KMS-11 (cell line): ENCODE measurements around the gene FOXP1.

Experiments
- H2AFZ ChIP-seq: fragments of 200-600 bp; sonication (generic); 2 replicates; pipeline ENCODE4 v1.6.1; 2016; ENCODE audit warnings: antibody characterized with exemption, mixed run types, low read depth
- H3K27ac ChIP-seq: fragments of 200-600 bp; sonication (generic); 2 replicates; pipeline ENCODE4 v1.6.1; 2016; ENCODE audit warnings: mild to moderate bottlenecking, mixed run types
- H3K27me3 ChIP-seq: fragments of 200-600 bp; sonication (generic); 2 replicates; pipeline ENCODE4 v1.6.1; 2017; ENCODE audit warnings: mild to moderate bottlenecking, low read depth, mixed run types, moderate library complexity; ENCODE audit not compliant: insufficient read depth
- H3K36me3 ChIP-seq: fragments of 200-600 bp; sonication (generic); 2 replicates; pipeline ENCODE4 v1.6.1; 2017; ENCODE audit warnings: mild to moderate bottlenecking, mixed run types; ENCODE audit not compliant: insufficient read depth
- H3K4me1 ChIP-seq: fragments of 200-600 bp; sonication (generic); 2 replicates; pipeline ENCODE4 v1.6.1; 2016; ENCODE audit warnings: mild to moderate bottlenecking, low read depth, mixed run types; ENCODE audit not compliant: poor library complexity, severe bottlenecking
- H3K4me2 ChIP-seq: fragments of 200-600 bp; sonication (generic); 2 replicates; pipeline ENCODE4 v1.7.0; 2016; ENCODE audit warnings: mild to moderate bottlenecking, mixed run types
- H3K4me3 ChIP-seq: fragments of 200-600 bp; sonication (generic); IDR thresholded peaks from 2 replicates; pipeline ENCODE4 v1.6.1; 2017; ENCODE audit warnings: low read depth, low read length, mixed read lengths; ENCODE audit not compliant: insufficient read depth
- H3K79me2 ChIP-seq: fragments of 200-600 bp; sonication (generic); 2 replicates; pipeline ENCODE4 v1.6.1; 2016; ENCODE audit warnings: low read depth, mixed run types; ENCODE audit not compliant: insufficient read depth
- H3K9ac ChIP-seq: fragments of 200-600 bp; sonication (generic); 2 replicates; pipeline ENCODE4 v1.6.1; 2016; ENCODE audit warnings: mild to moderate bottlenecking, mixed run types
- H4K20me1 ChIP-seq: fragments of 200-600 bp; sonication (generic); 2 replicates; pipeline ENCODE4 v1.6.1; 2016; ENCODE audit warnings: mild to moderate bottlenecking, mixed run types; ENCODE audit not compliant: insufficient read depth
- TF ChIP-seq, protein P1 (sequence below): fragments of 200-600 bp; sonication (generic); conservative IDR thresholded peaks from 2 replicates; pipeline ENCODE4 v1.6.1; 2017; ENCODE audit warnings: low read depth, mild to moderate bottlenecking, antibody characterized with exemption, low read length, moderate library complexity, mixed read lengths

FOXP1 gene

DNA sequence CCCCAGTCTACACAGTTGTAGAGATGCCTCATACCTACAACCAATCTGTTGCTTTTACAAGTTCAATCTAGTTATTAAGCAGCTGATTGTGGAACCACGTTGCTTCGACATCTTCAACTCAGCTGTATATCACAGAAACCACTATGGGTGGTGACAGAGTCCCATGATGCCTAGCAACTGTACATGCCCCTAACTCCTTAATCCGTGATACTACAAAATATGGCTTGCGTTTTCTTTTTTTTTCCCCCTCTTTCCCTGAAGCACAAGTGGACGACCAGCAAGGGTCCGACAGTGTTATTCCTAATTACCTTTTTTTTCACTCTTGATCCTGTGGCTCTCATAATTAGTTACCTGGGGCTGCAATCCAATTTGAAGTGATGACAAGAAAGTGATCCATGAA lies 478.6 kb downstream of the FOXP1 start:
- peaks cover 8% of the 10 kb centered on the region for H3K4me1 ChIP-seq

DNA sequence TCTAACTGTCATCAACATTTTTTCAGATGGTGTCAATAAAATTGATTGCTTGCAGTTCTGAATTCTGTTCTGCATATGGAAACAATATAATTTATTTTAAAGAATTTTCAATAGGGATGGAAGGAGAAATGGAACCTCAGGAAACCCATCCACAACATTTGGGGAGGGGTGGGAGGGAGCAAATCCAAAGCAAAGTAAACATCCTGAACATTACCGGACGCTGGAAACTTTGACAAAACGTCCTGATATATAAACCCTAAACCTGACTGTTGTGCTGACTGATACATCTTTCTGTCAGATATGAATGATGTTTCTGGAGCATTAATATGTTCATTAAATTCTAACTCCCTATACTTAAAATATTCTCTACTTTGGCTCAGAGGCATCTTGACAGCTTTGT lies 479.0 kb downstream of the FOXP1 start:
- H2AFZ ChIP-seq: no peak overlapping the region
- no peak overlapping the region for H3K4me2 ChIP-seq
- TF ChIP-seq, protein P1, sequence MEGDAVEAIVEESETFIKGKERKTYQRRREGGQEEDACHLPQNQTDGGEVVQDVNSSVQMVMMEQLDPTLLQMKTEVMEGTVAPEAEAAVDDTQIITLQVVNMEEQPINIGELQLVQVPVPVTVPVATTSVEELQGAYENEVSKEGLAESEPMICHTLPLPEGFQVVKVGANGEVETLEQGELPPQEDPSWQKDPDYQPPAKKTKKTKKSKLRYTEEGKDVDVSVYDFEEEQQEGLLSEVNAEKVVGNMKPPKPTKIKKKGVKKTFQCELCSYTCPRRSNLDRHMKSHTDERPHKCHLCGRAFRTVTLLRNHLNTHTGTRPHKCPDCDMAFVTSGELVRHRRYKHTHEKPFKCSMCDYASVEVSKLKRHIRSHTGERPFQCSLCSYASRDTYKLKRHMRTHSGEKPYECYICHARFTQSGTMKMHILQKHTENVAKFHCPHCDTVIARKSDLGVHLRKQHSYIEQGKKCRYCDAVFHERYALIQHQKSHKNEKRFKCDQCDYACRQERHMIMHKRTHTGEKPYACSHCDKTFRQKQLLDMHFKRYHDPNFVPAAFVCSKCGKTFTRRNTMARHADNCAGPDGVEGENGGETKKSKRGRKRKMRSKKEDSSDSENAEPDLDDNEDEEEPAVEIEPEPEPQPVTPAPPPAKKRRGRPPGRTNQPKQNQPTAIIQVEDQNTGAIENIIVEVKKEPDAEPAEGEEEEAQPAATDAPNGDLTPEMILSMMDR: no peak
- H3K36me3 ChIP-seq: no peaks in the 10 kb centered on the region
- no peak overlapping the region for H3K27ac ChIP-seq
- H3K79me2 ChIP-seq: no peaks in the 10 kb centered on the region
- no peak overlapping the region for H3K4me3 ChIP-seq
- H3K9ac ChIP-seq: no peak overlapping the region
- H3K27me3 ChIP-seq: no peaks in the 10 kb centered on the region
- H4K20me1 ChIP-seq: no peaks in the 10 kb centered on the region
- H3K4me1 ChIP-seq: peaks cover 4% of the 10 kb centered on the region

More for the DNA sequence above, 478.6 kb downstream of the FOXP1 start:
- Histone ChIP-seq H3K79me2 (no peaks in the 10 kb centered on the region), H3K36me3 (no peaks in the 10 kb centered on the region), H3K4me2 (no peak overlapping the region), H4K20me1 (no peaks in the 10 kb centered on the region), H2AFZ (no peak overlapping the region), H3K27ac (no peak overlapping the region), H3K4me3 (no peak overlapping the region), H3K27me3 (no peaks in the 10 kb centered on the region), H3K9ac (no peak overlapping the region)
- TF ChIP-seq, protein P1: no peak

DNA sequence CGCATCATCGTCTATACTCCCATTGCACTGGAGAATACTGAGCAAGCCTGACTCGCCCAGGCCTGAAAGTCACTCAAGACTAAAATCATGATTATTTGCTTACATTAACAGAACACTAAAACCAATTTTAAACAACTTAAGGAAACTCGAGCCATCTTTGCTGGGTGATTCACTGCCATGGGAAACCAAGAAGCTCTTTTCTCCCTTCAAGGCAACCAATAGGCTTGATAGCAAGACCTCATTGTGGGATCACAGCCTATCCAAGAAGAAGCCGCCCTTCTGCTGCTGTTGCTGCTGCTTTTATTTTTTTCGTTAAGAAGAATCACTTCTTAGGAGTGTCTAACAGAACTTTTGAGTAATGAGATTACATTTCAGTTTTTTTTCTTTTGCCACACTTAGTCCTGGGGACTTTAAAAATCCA lies 479.4 kb downstream of the FOXP1 start:
- H4K20me1 ChIP-seq: no peaks in the 10 kb centered on the region
- no peaks in the 10 kb centered on the region for H3K36me3 ChIP-seq
- TF ChIP-seq, protein P1: no peak
- peaks cover 2% of the 10 kb centered on the region for H3K4me1 ChIP-seq
- H3K4me3 ChIP-seq: no peak overlapping the region
- H3K9ac ChIP-seq: no peak overlapping the region
- H3K4me2 ChIP-seq: no peak overlapping the region
- H2AFZ ChIP-seq: no peak overlapping the region
- H3K79me2 ChIP-seq: no peaks in the 10 kb centered on the region
- no peaks in the 10 kb centered on the region for H3K27me3 ChIP-seq
- H3K27ac ChIP-seq: no peak overlapping the region

DNA sequence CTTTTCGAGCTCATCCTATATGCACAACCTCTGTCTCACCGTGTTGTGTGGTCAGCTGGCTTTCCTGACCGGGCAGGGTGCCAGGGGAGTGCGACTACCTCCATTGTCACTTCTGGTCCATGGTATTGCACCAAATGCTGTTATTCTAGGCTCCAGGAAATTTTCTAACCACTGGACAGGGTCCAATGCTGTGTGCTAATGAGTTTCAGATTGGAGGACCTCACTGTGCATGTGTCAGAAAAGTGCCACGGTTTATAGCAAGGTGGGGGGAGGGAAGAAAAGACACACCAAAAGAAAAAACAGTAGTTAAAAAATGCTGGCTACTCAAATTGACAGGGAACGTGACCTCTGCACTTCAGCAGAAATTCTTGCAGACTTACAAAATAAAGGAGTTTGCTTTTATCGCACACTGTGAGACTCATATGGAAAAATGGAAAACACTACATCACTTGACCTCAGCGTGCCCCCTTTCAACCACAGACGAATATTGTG lies 480.1 kb downstream of the FOXP1 start:
- Histone ChIP-seq H3K27me3 (no peaks in the 10 kb centered on the region), H3K79me2 (no peaks in the 10 kb centered on the region), H3K36me3 (no peaks in the 10 kb centered on the region), H3K27ac (no peak overlapping the region), H4K20me1 (no peaks in the 10 kb centered on the region), H3K4me2 (no peak overlapping the region), H3K4me1 (no peaks in the 10 kb centered on the region), H3K4me3 (no peak overlapping the region), H2AFZ (no peak overlapping the region), H3K9ac (no peak overlapping the region)
- TF ChIP-seq, protein P1: no peak
